Measurements from ENCODE around the gene THAP3.

Gene THAP3

DNA sequence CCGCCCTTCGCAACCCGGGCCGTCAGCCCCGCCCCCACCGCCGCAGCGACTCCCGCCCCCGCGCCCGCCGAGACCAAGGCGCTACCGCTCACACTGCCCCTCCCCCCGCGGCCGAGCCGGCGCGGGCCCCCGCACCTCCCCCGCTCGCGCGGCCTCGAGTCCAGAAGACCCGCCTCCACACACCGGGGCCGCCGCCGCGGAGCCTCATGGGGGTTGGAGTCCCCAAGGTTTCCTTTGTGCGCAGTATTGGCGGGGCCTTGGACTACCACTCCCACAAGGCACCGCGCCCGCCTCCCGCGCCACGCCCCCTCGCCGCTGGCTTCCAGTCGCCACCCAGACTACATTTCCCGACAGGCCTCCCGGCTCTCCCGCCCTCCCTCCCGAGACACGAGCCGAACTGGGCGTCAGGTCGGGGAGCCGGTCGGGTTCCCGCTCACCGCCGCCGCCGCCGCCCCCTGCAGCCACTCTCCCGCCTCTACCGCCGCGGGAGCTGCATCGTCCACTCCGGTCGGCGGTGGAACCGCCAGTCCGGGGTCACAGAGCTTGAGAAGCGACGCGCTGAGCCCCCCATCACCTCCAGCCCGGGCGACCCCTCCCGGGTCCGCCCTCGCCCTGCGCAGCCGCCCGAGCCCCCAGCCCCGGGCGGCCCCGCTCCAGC is 11.2 kb upstream of the THAP3 start, which contains the start of gene PHF13:
Gene PHF13 (plus strand): TSS at position 371 of the 658 bp plus-strand sequence. CDS start 336 bp downstream, outside the sequence.
- DNase-seq = peak; percentile 100

DNA sequence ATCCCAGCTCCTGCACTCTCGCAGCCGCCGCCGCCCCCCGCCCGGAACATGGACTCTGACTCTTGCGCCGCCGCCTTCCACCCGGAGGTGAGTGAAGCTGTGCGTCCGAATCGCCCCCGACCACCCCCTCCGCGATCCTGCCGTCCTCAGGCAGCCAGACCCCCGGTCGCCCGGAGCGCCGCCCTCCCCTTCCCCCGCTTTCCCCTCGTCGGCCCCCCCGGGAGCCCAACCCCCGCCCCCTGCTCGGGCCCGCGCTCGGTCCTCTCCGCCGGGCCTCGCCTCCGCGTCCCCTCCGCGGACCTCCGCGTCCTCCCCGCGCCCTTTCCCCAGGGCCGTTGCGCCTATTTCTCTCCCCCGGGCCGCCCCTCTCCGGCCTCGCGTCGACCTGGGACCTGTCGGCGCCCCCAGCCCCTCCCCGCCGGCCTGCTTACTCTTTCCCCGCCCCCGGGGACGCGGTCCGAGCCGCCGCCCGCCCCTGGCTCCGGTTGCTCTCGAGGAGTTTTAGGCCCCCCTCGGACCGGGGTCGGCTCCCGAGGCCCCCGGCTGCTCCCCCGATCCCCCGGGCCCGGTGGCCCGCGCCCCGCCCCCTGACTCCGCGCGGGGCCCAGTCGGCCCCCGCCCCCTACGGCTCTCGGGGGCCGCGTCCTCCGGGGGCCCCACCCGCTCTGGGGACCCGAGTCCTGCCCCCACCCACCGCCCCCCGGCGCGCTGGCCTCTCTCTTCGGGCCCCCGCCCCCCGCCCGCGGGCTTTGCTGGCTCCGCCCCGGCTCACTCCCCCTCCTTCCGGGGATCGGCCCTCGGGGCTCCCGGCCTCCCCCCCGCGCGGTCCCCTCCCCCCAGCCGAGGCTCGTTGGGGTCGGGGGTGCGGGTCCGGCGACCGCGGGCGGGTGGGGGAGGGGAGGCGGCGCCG is 10.4 kb upstream of the THAP3 start:
- peak; percentile 73 for DNase-seq

DNA sequence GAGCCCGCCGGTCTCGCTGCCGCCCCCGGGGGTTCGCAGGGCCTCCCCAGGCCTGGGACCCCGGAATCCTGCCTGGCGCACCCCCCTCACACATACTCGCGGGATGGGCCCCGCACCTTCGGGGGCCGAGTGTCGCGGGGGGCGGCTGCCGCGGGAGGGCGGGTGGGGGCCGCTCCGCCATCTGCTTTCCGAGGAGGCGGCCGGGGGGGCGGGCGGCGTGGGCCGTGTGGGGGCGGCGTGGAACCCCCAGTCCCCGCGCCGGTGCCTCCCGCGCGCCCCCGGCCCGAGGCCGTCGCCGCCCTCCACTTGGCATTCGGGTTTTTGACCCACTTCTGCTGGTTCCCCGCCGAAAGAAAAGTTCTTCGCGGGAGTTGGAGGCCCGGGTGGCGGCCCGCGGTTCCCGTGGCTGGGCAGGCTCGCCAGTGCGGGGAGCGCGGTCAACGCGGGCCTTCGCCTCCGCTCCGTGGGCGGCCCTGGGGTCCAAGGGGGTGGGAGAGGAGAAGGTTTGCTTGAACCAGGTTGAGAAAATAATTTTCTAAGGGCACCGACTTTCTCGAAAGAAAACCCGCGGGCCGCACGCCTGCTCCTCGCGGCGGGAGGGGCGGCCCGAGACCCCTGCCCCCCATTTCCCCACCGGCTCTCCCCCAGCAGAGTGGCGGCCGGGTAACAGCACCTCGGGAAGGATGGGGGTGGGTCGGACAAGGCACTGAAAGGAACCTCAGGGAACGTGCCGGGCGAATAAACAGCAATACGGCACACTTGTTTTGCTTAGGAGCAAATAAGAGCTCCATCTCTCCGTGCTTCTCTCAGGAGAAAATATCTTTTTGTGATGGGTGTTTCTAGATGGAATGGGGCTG is 9.5 kb upstream of the THAP3 start:
- no peak for DNase-seq

DNA sequence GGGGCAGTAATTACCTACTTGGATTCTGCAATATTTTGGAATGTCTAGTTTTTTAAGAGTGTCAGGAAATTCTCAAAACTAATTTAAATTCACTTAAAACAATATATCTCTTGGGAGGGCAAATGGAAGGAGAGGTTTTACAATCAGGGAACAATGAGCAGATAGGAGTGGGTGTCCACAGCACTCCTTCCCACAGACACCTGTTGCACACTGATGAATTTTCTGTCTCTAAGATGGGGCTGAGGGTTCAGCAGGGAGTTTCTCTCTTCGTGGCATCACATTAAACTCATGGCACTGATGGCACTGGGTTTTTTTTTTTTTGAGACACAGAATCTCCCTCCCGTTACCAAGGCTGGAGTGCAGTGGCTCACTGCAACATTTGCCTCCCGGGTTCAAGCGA is 5.6 kb upstream of the THAP3 start:
- DNase-seq = no peak

DNA sequence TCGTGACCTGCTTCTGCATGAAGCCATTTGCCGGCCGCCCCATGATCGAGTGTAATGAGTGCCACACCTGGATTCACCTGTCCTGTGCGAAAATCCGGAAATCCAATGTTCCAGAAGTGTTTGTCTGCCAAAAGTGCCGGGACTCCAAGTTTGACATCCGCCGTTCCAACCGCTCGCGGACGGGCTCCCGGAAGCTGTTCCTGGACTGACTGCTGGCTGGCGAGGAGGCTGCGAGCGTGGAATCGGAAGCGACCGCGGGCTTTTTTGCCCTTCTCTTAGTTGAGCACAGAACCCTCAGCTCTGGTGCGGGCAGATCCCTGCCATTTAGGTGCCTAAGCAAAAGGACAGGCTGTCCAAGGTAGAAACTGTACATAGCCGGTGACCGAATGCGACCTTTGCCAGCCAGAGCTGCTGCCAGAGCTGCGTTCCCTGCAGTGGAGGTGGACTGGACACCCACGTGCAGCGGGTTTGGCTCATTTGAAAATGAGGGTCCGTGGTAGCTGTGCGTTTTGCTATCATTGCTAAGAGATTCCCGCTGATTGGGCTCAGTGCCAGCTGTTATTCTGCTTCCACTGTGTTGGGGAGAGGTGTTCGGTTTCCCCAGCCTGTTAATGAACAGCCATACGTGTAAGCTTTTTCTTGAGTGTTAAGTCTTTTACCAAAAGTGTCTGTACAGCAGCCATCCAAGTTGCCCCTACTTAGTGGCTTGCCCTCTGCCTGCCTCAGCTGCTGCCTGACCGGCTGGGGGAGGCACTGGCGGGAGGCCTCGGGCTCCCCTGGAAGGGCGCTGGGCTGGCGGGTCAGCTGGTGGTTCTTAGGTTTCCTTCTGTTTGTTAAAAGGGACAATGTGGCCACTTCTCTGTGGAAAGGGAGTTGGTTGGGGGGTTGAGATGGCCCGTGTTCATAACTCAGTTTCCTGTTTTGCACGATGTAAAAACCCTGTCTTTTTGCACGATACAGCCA is 3.0 kb upstream of the THAP3 start:
- DNase-seq = no peak

DNA sequence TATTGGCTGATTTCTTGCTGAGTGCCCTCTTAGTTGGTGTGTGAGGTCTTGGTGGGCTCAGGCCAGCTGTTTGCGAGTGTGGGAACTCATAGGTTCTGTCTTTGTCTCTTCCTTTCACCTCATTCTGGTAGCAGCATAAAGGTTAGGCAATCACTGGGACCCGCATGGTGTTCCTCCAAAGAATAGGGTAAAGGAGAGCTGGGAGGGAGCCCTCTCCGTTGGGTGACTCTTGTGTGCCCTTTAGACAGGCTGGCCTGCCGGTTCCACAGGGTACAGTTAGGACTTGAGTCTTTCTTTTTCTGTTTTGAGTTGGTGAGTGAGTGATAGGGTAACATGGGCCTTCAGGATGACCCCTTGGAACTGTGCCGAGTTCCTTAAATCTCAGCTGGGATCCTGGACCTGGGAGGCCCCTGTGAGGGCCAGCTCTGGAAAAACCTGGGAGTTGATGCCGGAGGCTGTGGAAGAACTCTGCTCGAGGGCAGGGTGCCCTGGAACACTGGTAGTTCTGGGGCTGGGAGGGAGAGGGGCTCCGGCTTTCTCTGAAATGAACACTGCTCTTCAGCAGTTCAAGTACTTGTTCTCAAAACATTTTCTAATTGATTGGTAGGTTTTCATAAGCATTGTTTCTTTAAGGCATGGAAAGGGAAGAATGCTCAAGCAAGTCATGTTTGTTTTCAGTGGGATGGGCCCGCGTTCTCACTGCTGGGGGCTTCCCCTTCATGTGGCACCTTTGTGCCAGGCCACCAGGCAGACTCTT is 2.1 kb upstream of the THAP3 start:
- DNase-seq = no peak

DNA sequence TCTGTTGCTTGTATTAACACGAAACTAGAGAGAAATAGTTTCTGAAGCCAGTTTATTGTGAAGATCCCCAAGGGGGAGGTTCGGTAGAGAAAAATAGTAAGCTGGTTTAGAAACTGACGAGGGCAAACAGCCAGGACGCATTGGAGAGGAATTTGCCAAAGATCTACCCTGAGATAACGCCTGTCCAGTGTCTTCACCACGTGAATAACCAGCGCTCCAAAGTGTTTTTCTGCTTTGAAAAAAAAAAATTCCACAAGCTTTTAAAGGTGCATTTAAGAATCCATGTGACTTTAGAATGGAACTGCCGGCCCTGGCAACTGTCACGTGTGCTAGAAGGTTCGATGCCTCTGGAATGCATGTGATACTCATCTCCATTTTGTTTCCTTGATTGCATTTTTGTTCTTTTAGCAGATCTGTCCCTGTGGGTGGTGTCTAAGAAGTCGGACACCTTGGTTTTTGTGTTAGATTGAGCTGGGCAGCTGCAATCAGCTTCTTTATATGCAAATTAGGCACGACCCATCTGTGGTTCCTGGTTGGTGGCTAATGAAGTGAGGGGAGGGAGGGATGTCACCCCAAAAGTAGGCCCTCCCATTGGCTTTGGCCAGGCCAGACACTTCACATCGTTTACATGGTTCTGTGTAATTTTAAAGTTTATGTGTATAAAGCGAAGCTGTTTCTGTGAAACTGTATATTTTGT is 1.3 kb upstream of the THAP3 start:
- DNase-seq = no peak

DNA sequence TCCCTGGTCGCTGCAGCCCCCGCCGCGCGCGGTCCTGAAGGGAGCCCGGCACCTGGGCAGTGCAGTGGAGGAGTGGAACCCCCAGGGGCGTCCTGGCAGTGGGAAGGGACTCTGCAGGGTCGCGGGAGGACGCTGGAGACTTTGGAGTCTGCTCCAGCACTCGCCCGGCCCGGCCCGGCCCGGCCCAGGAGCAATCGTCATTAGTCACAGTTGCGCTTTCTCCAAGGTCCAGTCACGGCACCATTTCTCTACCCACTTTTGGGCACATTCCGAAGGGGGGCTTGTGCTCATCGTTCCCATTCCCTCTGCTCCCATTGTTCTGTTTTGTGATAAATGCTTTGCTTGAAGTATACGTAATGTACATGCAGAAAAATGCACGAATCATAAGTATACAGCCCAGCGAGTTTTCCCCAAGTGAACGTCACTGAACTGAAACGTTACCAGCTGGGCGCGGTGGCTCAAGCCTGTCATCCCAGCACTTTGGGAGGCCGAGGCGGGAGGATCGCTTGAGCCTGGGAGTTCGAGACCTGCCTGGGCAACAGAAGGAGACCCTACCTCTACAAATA is 999 bp downstream of the THAP3 start:
- DNase-seq = no peak

DNA sequence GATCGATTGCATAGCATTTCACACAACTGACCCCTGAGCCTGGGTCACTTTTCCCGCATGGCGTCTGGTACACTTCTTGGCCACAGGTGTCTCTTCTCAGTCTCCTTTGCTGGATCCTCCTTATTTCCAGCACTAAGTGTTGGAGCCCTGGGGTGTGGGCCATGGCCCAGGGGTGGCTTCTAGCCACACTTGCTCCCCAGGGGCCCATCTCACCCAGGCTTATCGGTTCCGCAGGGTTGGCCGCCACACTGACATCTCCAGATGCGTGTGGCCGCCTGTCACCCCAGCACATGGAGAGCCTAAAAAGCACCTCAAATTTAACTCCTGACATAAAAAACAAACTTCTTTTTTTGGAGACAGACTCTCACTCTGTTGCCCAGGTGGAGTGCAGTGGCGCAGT is 2.4 kb downstream of the THAP3 start:
- DNase-seq = no peak

DNA sequence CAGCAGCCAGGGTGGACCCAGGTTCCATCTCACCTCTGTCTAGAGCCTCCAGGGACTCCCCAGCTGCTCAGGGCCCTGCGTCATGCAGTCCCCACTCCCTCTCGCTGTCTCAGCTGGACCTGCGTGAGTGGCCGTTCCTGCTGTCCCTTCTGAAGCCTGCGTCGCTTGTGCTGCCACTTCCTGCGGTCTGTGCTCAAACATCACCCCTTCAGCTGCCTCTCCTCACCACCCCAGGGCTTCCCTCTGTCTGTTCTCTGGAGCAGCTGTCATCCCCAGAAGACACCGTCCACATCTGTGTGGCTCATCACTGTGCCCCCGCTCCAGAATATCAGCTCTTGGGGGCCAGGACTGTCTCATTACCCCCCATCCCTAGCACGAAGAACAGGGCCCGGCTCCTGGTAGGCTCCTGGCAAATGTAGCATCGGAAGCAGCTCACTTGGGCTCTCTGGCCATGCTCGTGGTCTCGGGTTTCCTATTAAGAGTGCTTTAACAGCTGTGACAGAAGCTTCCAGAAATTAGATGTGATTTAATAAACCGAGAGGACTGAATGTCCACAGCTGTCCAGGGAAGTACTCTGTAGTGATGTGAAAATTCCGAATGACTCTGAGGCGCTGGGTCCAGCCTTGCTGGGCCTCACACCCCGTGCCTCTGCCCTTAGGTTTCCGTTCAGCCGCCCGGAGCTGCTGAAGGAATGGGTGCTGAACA is 3.3 kb downstream of the THAP3 start:
- no peak for DNase-seq

DNA sequence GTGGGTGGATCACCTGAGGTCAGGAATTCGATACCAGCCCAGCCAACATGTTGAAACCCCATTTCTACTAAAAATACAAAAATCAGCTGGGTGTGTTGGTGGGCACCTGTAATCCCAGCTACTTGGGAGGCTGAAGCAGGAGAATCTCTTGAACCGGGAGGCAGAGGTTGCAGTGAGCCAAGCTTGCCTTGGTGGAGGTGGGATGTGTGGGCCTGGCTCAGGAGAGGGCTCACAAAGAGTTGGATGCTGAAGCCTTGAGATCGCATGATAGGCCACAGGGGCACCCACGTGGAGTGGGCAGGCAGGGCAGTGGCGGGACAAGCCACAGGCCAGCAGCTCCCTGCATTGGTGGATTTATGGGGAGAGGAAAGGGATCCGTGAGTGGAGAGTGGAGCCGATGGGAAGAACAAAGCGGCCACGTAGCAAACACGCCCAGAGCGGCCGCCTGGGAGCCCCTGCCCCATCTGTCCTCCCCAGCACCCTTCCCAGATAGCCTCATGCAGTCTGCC is 4.4 kb downstream of the THAP3 start:
- no peak for DNase-seq

DNA sequence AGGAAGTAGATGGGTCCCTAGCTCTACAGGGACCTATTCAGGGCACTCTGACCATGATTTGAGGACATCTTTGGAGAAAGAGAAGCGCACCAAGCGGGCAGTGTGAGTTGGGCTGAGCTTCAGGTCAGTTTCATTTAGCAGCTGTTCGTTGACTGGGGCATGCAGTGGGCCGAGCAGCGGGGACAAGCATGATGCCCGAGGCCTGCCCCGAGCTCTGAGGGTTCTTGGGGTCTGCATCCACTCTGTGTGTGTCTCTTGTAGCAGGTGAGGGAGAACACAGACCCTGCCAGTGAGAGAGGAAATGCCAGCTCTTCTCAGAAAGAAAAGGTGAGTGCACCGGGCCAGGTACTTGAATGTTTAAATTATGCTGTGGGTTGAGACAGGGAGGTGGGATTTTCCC is 5.4 kb downstream of the THAP3 start:
- DNase-seq = no peak

DNA sequence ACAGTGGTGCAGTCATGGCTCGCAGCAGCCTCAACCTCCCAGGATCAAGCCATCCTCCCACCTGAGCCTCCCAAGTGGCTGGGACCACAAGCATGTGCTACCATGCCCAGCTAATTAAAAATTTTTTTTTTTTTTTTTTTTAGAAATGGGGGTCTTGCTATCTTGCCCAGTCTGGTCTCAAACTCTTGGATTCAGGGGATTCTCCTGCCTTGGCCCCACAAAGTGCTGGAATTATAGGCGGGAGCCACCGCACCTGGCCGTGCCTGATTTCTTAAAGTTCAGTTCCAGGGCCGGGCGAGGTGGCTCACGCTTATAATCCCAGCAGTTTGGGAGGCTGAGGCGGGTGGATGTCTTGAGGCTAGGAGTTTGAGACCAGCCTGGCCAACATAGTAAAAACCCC is 6.4 kb downstream of the THAP3 start:
- no peak for DNase-seq

DNA sequence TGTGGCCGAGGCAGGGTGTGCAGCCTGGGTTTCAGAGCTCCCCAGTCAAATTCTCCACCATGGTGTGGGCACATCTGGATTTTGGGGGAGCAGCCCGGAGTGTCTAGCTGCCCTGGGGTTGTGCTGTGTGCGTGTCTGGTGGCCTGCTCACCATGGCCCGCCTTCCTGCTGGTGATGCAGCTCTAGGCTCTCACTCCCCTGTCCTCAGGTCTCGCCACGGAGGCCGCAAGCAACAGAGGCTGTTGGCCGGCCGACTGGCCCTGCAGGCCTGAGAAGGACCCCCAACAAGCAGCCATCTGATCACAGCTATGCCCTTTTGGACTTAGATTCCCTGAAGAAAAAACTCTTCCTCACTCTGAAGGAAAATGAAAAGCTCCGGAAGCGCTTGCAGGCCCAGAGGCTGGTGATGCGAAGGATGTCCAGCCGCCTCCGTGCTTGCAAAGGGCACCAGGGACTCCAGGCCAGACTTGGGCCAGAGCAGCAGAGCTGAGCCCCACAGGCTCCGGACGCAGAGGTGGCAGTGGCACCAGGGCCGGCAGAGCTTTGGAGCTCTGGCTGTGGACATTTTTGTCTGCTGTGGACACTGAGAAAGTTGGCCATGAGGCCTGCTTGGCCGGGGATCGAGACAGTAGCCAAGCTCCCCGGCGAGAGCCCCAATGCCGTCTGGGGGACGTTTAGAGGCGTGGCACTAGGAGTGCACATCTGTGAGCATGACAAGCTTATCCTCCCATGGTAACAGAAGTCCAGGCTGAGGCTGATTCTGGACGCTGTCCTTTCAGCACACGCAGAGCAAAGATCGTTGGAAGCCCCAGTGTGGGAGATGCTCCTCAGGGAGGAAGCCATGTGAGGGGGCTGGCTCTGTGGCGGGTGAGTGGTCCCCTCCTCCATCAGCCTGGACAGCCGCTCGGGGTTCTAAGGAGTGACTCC is 8.2 kb downstream of the THAP3 start:
- DNase-seq = no peak

DNA sequence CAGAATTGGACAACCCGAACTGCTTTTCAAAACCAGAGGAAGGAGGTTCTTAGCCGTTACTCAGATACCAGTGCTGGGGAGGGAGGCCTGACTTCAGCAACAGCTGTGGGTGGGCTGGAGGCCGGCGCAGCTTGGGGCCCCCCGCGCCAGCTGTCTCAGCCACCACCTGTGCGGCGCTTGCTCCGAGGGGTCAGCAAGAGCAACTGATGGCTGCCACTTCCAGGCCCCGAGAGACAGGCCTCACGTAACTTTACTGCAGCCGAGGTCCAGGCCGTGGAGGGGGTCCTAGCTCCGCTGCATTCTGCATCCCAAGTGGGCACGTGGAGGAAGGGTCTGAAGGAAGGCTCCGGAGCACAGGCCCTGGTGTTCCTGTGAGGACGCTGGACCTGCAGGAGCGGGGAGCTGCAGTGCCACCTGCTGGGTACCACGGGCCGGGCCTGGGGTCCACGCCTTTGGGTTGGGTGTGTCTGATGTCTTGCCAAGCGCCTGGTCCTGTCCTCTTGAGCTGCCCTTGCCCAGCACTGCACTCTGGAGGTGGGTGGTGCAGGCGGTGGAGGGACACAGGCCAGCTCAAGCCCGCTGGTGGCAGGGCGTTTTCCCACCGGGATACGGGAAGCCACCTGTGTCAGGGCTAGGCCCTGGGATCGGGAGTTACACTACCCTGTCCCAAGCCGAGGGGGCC is 9.8 kb downstream of the THAP3 start:
- DNase-seq = peak; percentile 65

DNA sequence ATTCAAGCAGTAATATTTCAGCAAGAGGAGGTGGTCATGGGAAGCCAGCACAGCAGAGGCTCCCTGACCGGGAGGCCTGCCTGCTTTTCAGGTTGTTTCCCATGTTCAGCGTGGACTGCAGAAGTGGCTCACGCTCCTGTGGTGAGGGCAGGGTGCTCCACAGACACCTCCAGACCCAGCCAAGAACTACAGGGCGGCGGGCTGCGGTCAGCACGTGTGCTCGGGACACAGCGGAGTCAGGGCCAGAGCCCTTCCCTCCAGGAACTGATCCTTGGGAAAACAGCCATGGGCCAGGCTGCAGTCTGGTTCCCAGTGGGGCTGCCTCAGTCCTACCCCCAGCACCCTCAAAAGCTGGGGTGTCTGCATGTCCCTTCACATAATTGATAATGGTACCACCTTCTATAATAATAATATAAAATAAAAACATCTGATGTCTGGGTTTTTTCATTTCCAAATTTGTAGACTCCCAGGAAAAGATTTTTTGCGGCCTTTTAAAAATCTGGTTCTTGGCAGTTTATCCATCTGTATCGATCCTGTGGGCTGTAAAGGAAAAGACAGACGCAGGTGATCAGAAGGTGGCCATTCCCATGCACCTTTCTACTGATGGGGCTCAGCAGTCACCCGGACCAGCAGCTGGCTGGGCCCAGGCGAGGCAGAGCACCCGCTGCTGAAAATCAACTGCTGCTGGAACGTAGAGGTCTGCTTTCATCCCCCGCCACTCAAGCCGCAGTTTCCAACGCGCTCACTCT is 10.7 kb downstream of the THAP3 start:
- DNase-seq = no peak
